OCI-LY7 (cell line): ENCODE results near the gene DACT2. TPM values are rescaled to one million over a fixed set of nuclear protein-coding genes. Genes with fewer than 3 reads are reported as not detected.

Experiments used
- BruUV-seq: library from RNA; stranded (reverse); fragments of 400-500 nt; replicated peaks from 2 replicates; lab custom pipeline; 2021; lab: Mats Ljungman, UMichigan
- CTCF ChIA-PET: fragments of 300-600 bp; sonication (Branson Sonifier 250); formaldehyde crosslinking; loops from one replicate; lab custom pipeline; 2022; ENCODE audit warnings: antibody characterized with exemption; ENCODE audit not compliant: unreplicated experiment; lab: Charles Lee
- POLR2A ChIA-PET: fragments of 300-600 bp; sonication (Branson Sonifier 250); formaldehyde crosslinking; loops from one replicate; lab custom pipeline; 2022; ENCODE audit warnings: antibody characterized with exemption; lab: Charles Lee
- DNase-seq: peaks from one replicate; pipeline ENCODE4 v3.0.0-alpha.2; 2015; ENCODE audit warnings: low spot score
- H2AFZ ChIP-seq: fragments of 200-600 bp; sonication (generic), shearing (Covaris generic); 2 replicates; pipeline ENCODE4 v1.6.1; 2014; ENCODE audit warnings: mild to moderate bottlenecking, antibody characterized with exemption, low read length, moderate library complexity
- H3K27ac ChIP-seq: fragments of 200-600 bp; sonication (generic); 2 replicates; pipeline ENCODE4 v1.5.1; 2014; ENCODE audit warnings: mixed run types, low read depth, mild to moderate bottlenecking, moderate library complexity, low read length, inconsistent platforms; ENCODE audit not compliant: poor library complexity, severe bottlenecking
- H3K36me3 ChIP-seq: fragments of 200-600 bp; sonication (generic); 2 replicates; pipeline ENCODE4 v1.6.1; 2014; ENCODE audit warnings: mild to moderate bottlenecking, antibody characterized with exemption, low read length, moderate library complexity, mixed read lengths; ENCODE audit not compliant: insufficient read depth
- H3K4me1 ChIP-seq: fragments of 200-600 bp; sonication (generic); 2 replicates; pipeline ENCODE4 v1.5.1; 2014; ENCODE audit warnings: mild to moderate bottlenecking, low read length; ENCODE audit not compliant: insufficient read depth, poor library complexity, severe bottlenecking
- H3K4me2 ChIP-seq: fragments of 200-600 bp; sonication (generic); 2 replicates; pipeline ENCODE4 v1.6.1; 2014; ENCODE audit warnings: mild to moderate bottlenecking, low read length
- H3K4me3 ChIP-seq: fragments of 200-600 bp; sonication (generic); 2 replicates; pipeline ENCODE4 v1.5.1; 2014; ENCODE audit warnings: mild to moderate bottlenecking, low read depth, low read length; ENCODE audit not compliant: poor library complexity, severe bottlenecking
- H3K79me2 ChIP-seq: fragments of 200-600 bp; sonication (generic); 2 replicates; pipeline ENCODE4 v1.6.1; 2016; ENCODE audit warnings: low read depth, mild to moderate bottlenecking, low read length, moderate library complexity, mixed read lengths; ENCODE audit not compliant: insufficient read depth
- H3K9me2 ChIP-seq: fragments of 200-600 bp; sonication (generic); 2 replicates; pipeline ENCODE4 v1.6.1; 2016; ENCODE audit warnings: mild to moderate bottlenecking, low read length, mixed read lengths; ENCODE audit not compliant: insufficient read depth
- H3K9me3 ChIP-seq: fragments of 200-600 bp; sonication (generic); 2 replicates; pipeline ENCODE4 v1.6.1; 2014; ENCODE audit warnings: mild to moderate bottlenecking, mixed run types, low read length, mixed read lengths
- H4K20me1 ChIP-seq: fragments of 200-600 bp; sonication (generic); 2 replicates; pipeline ENCODE4 v1.6.1; 2014; ENCODE audit warnings: mild to moderate bottlenecking, antibody characterized with exemption, low read length, moderate library complexity, mixed read lengths; ENCODE audit not compliant: insufficient read depth
- CTCF ChIP-seq: fragments of 200-600 bp; sonication (generic); conservative IDR thresholded peaks from 2 replicates; pipeline ENCODE4 v1.5.1; 2014; ENCODE audit warnings: mild to moderate bottlenecking, antibody characterized with exemption, low read length, moderate library complexity, mixed read lengths
- EZH2phosphoT487 ChIP-seq: fragments of 200-600 bp; sonication (generic); IDR thresholded peaks from 2 replicates; pipeline ENCODE4 v1.6.1; 2018; ENCODE audit warnings: low read depth, borderline replicate concordance, mild to moderate bottlenecking, mixed run types, antibody characterized with exemption, low read length, moderate library complexity, mixed read lengths
- intact Hi-C: fragments of 100-400 bp; cut with micrococcal nuclease; formaldehyde crosslinking; loops from one replicate; pipeline ENCODE4 v1.10.0; 2022; ENCODE audit not compliant: unreplicated experiment
- total RNA-seq, 2 experiments: library from RNA; depleted of rRNA in 1 of 2; stranded (reverse); fragments of >200 nt in 1 of 2; shearing (Covaris generic) in 1 of 2; gene quantifications; 2 replicates each; pipeline ENCODE4 v1.2.3, GENCODE V29; 2014 to 2022

DACT2 gene
- total RNA-seq, 2 experiments from 2014 or later, result not detected

- Histone ChIP-seq H3K36me3 (no peaks in the 10 kb centered on the region), H3K4me1 (no peaks in the 10 kb centered on the region), H4K20me1 (no peaks in the 10 kb centered on the region), H3K27ac (no peak overlapping the region), H3K4me2 (no peak overlapping the region), H3K9me2 (no peaks in the 10 kb centered on the region), H3K79me2 (no peaks in the 10 kb centered on the region), H3K4me3 (no peak overlapping the region), H3K9me3 (no peaks in the 10 kb centered on the region), H2AFZ (no peak overlapping the region)
- no TSS peak for BruUV-seq
- DNase-seq, result no peak
- intact Hi-C loops, result no loop called here
- TF ChIP-seq EZH2phosphoT487, result no peak
- TF ChIP-seq CTCF, result no peak
- ChIA-PET CTCF (no interaction called here), POLR2A (no interaction called here)
These were observed 35.4 kb downstream of the DACT2 start for GRCh38 chr6:168284187-168284586.

- Histone ChIP-seq H3K4me3 (no peak overlapping the region), H4K20me1 (no peaks in the 10 kb centered on the region), H3K36me3 (no peaks in the 10 kb centered on the region), H3K79me2 (no peaks in the 10 kb centered on the region), H3K9me2 (no peaks in the 10 kb centered on the region), H3K4me1 (no peaks in the 10 kb centered on the region), H2AFZ (no peak overlapping the region), H3K9me3 (no peaks in the 10 kb centered on the region), H3K27ac (no peak overlapping the region), H3K4me2 (no peak overlapping the region)
- no TSS peak for BruUV-seq
- CTCF ChIA-PET, result no interaction called here
- intact Hi-C loops, result no loop called here
- no peak for TF ChIP-seq EZH2phosphoT487
- TF ChIP-seq CTCF, result no peak
- no peak for DNase-seq
- POLR2A ChIA-PET, result no interaction called here
These were observed 35.9 kb downstream of the DACT2 start for GRCh38 chr6:168283686-168284025.

GRCh38 chr6:168282985-168283685 lies 36.4 kb downstream of the DACT2 start:
- no peak overlapping the region for H3K27ac ChIP-seq
- no peaks in the 10 kb centered on the region for H4K20me1 ChIP-seq
- ChIA-PET POLR2A (no interaction called here), CTCF (no interaction called here)
- no peak overlapping the region for H2AFZ ChIP-seq
- no peak overlapping the region for H3K4me2 ChIP-seq
- no peaks in the 10 kb centered on the region for H3K9me3 ChIP-seq
- no peak overlapping the region for H3K4me3 ChIP-seq
- no peak for TF ChIP-seq EZH2phosphoT487
- no peak for TF ChIP-seq CTCF
- no peaks in the 10 kb centered on the region for H3K36me3 ChIP-seq
- no peaks in the 10 kb centered on the region for H3K4me1 ChIP-seq
- intact Hi-C loops, result no loop called here
- H3K79me2 ChIP-seq, result no peaks in the 10 kb centered on the region
- no peaks in the 10 kb centered on the region for H3K9me2 ChIP-seq
- no peak for DNase-seq
- BruUV-seq, result no TSS peak
